Skeletal muscle tissue (tissue), 4 donors: ENCODE measurements around the gene TMPRSS7. TPM values are rescaled to one million over a fixed set of nuclear protein-coding genes. Genes with fewer than 3 reads are reported as not detected.
A peak's percentile ranks its signal among the peaks of the same experiment; 100 is the strongest.

Experiments used
- H3K27ac ChIP-seq: one replicate; pipeline ENCODE4 v1.7.0; 2013; ENCODE audit warnings: mild to moderate bottlenecking, low read depth, low read length, inconsistent platforms
- H3K27me3 ChIP-seq, 3 donors: one replicate each; pipeline ENCODE4 v1.7.0; 2013; ENCODE audit warnings: low read length in 3 of 3; ENCODE audit not compliant: control insufficient read depth in 3 of 3, insufficient read depth in 3 of 3
- H3K36me3 ChIP-seq, 3 donors: one replicate each; pipeline ENCODE4 v1.7.0; 2013; ENCODE audit warnings: low read length in 3 of 3; ENCODE audit not compliant: control insufficient read depth in 3 of 3, insufficient read depth in 3 of 3
- H3K4me1 ChIP-seq, 3 donors: one replicate each; pipeline ENCODE4 v1.7.0; 2013; ENCODE audit warnings: low read length in 3 of 3, mild to moderate bottlenecking in 3 of 3; ENCODE audit not compliant: control insufficient read depth in 3 of 3, insufficient read depth in 3 of 3
- H3K4me3 ChIP-seq, 3 donors: one replicate each; pipeline ENCODE4 v1.7.0; 2013; ENCODE audit warnings: low read length in 3 of 3
- H3K9ac ChIP-seq, 3 donors: one replicate each; pipeline ENCODE4 v1.7.0; 2013; ENCODE audit warnings: low read length in 3 of 3, mild to moderate bottlenecking in 3 of 3, moderate library complexity in 2 of 3, low read depth in 1 of 3
- H3K9me3 ChIP-seq, 3 donors: one replicate each; pipeline ENCODE4 v1.7.0; 2013; ENCODE audit warnings: low read length in 3 of 3; ENCODE audit not compliant: control insufficient read depth in 3 of 3
- total RNA-seq: library from RNA; depleted of rRNA; stranded (reverse); fragments of >200 nt; gene quantifications from one replicate; pipeline ENCODE4 v1.2.3, GENCODE V29; 2014
- donor health status: Osteomylitis.

Gene TMPRSS7
- total RNA-seq, 1 donor from 2014 or later: not detected

DNA sequence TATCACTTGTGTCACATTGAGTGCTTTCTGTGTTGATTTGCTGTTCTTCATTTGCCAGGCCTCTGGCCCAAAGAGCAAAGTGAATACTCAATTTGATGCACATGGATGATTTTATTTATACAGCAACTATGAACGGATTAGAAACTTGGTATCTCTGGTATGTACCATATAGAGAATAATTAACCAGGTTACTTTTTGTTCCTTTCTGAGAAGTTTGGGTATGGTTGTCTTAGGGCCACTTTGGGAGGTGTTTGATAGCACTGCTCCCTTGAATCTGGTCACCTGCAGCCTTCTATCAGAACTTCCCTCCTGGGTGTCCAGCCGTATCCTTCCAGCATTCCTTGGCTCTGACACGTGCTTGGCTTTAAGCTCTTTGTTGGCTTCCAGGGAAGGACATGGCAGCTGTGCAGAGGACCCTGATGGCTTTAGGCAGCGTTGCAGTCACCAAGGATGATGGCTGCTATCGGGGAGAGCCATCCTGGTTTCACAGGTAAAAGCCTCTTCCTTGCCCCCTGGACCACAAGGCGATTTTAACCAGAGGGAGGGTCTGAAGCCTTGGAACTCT is 23.1 kb upstream of the TMPRSS7 start:
- H3K36me3 ChIP-seq: no peaks in the 10 kb centered on the region
- H3K9ac ChIP-seq: no peak overlapping the region
- H3K4me3 ChIP-seq: no peak overlapping the region
- H3K9me3 ChIP-seq: no peaks in the 10 kb centered on the region
- no peak overlapping the region for H3K27ac ChIP-seq
- H3K27me3 ChIP-seq: no peaks in the 10 kb centered on the region
- peaks cover 8 to 15% (median 9%) of the 10 kb centered on the region in 3 donors for H3K4me1 ChIP-seq

DNA sequence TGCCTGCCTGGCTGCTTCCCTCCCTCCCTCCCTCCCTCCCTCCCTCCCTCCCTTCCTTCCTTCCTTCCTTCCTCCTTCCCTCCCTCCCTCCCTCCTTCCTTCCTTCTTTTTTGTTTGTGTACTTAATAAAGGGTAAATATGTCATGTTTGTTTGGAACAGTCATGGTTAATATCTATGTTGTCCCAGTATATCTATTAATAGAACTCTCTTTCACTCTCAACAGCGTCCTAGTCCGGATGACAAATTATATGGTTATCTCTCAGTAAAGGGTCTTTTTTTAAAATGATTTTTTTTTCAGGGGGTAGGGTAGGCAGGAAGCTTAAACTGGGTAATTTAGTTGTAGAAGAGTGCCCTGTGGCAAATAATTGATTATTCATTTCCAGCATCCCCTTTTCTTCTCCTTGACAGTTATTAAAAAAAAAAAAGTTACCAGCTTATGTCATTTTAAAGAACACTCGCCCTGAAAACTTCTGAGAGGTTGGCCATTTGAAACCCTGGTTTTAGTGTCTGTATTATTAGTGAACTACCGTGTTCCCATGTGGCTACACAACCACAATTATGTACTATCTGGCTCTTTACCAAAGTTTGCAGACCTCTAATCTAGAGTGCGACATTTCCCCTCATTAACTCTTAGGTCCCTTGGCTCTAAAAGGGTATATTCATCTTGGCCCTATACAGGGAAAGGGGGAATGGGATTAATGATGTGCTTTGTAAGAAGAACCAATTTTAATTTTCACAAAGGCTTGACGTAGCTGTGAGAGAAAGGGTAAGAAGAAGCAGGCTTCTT is 22.1 kb upstream of the TMPRSS7 start:
- no peaks in the 10 kb centered on the region for H3K36me3 ChIP-seq
- H3K27me3 ChIP-seq: no peaks in the 10 kb centered on the region
- no peaks in the 10 kb centered on the region for H3K9me3 ChIP-seq
- no peak overlapping the region for H3K9ac ChIP-seq
- H3K4me1 ChIP-seq: peaks cover 8 to 15% (median 9%) of the 10 kb centered on the region in 3 donors
- no peak overlapping the region for H3K27ac ChIP-seq
- no peak overlapping the region for H3K4me3 ChIP-seq

DNA sequence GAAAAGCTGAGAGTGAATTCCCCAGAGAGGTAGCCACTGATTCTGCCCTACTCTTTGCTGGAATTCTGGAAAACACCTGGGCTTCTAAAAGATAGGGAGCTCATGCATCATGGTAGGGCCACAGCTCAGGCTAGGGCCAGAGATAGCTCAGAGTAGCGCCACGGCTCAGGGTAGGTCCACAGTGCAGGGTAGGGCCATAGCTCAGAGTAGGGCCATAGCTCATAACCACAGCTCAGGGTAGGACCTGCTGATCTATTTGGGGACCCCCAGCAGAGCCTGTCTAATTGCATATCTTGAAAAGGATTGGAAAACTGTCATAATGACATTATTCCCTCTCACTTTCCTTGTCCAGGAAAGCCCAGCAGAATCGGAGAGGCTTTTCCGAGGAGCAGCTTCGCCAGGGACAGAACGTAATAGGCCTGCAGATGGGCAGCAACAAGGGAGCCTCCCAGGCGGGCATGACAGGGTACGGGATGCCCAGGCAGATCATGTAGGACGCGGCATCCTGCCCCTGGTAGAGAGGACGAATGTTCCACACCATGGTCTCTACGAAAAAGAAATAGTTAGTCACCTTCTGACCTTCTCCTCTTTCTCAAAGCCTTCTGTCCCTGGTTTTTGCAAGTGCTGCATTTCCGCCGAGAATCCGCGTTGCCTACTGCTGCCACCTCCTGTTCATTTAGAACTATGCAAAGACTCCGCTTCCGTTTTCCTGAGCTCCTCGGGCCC is 21.3 kb upstream of the TMPRSS7 start:
- H3K4me3 ChIP-seq: peak overlapping the region; percentile 57 to 65 (median 60)
- peak overlapping the region; percentile 10 to 59 (median 40) for H3K9ac ChIP-seq

DNA sequence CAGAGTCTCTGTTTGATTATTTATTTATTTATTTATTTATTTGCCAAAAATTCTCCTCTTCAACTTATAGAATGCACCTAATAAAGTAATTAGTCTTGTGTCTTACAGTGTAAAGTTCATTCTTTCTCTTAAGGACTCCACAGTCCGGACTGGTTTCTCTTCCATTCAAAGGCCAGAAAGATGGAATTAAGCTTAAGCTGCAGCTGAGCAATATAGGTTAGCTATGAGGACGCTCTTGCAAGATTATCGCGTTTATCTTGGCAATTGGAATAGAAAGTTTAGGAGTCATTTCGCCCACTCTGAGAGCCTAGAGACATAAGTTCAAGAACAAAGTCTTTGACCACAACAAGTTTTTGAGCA is 20.8 kb upstream of the TMPRSS7 start:
- no peaks in the 10 kb centered on the region for H3K27me3 ChIP-seq
- H3K9ac ChIP-seq: peak overlapping the region in 1 of 3 donors; percentile 10
- peaks cover 8 to 15% (median 9%) of the 10 kb centered on the region in 3 donors for H3K4me1 ChIP-seq
- no peaks in the 10 kb centered on the region for H3K36me3 ChIP-seq
- peak overlapping the region in 1 of 3 donors; percentile 65 for H3K4me3 ChIP-seq
- no peaks in the 10 kb centered on the region for H3K9me3 ChIP-seq
- no peak overlapping the region for H3K27ac ChIP-seq

More for the DNA sequence above, 21.3 kb upstream of the TMPRSS7 start:
- no peaks in the 10 kb centered on the region for H3K9me3 ChIP-seq
- no peaks in the 10 kb centered on the region for H3K27me3 ChIP-seq
- H3K4me1 ChIP-seq: peaks cover 8 to 15% (median 9%) of the 10 kb centered on the region in 3 donors
- H3K27ac ChIP-seq: no peak overlapping the region
- no peaks in the 10 kb centered on the region for H3K36me3 ChIP-seq

DNA sequence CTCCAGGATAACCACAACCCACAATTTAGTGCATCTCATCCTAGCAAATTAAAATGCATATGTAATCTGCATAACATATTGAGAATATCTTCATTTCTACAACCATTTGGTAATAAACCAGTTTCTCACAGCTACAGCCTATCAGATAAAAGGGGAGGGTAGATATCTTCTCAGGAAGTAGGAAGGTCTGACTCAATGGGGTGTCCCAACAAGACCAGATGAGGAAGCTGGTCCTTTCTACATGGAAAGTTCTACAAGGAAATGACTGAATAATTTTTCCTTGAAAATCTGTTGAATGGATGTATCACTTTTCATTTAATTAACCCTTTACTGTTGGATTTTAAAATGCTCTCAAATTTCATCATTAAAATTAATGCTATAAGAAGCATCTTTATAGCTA is 17.4 kb upstream of the TMPRSS7 start:
- Histone ChIP-seq H3K4me3 (no peak overlapping the region), H3K27me3 (no peaks in the 10 kb centered on the region), H3K27ac (no peak overlapping the region), H3K36me3 (no peaks in the 10 kb centered on the region), H3K9ac (no peak overlapping the region), H3K9me3 (no peaks in the 10 kb centered on the region), H3K4me1 (peaks cover 5 to 10% (median 5%) of the 10 kb centered on the region in 3 donors)

DNA sequence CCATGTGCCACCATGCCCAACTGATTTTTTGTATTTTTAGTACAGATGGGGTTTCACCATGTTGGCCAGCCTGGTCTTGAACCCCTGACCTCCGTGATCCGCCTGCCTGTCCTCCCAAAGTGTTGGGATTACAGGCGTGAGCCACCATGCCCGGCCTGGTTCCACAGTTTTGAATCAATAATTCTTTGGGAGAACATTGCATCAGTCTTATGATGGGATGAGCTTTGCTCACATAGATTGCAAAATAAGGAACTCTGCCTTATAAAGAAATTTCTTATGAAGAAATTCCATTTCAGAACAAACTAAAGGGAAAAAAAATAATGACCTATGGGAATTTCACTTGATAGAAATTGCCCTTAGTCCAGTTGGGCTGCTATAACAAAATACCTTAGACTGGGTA is 15.8 kb upstream of the TMPRSS7 start:
- no peaks in the 10 kb centered on the region for H3K27me3 ChIP-seq
- no peak overlapping the region for H3K4me3 ChIP-seq
- H3K4me1 ChIP-seq: no peaks in the 10 kb centered on the region
- no peaks in the 10 kb centered on the region for H3K36me3 ChIP-seq
- H3K9me3 ChIP-seq: no peaks in the 10 kb centered on the region
- H3K27ac ChIP-seq: no peak overlapping the region
- H3K9ac ChIP-seq: no peak overlapping the region

DNA sequence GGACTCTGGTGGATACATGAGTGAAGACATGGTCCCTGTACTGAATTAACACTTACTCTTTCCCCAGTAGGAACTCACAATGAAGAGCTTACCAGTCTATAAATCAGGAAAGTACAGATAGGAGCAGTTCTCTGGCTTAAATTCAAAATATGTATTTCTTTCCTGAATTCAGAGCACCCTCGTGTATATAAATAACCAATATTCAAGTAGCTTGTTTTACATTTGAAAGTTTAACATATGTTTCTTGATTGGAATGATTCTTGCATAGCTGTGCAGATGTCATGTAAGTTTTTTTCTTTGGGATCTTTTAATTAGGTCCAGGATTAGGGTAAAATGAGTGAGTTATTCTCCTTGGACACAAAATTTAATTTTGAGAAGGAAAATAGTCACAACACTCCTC is 14.8 kb upstream of the TMPRSS7 start:
- no peaks in the 10 kb centered on the region for H3K36me3 ChIP-seq
- H3K9me3 ChIP-seq: no peaks in the 10 kb centered on the region
- H3K4me1 ChIP-seq: no peaks in the 10 kb centered on the region
- H3K9ac ChIP-seq: no peak overlapping the region
- no peaks in the 10 kb centered on the region for H3K27me3 ChIP-seq
- H3K27ac ChIP-seq: no peak overlapping the region
- H3K4me3 ChIP-seq: no peak overlapping the region

DNA sequence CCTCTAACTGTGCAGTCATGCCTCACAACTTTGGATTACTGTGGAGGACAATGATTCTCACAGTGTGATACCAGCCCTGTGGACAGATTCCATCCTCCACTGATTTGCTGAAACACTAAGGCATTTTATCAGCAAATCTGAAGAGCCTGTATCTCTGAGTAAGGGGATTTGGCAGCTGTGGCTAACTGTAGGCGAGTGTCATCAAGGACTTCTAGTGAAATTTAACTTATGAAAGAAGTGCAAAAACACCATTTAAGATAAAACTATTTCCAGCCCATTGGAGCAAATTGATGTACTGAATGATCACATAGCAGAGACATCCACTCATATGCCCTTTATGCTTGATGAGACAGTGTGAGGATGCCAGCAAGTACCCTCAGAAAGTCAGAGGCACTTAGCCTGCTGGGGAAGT is 13.9 kb upstream of the TMPRSS7 start:
- H3K4me3 ChIP-seq: no peak overlapping the region
- H3K27me3 ChIP-seq: no peaks in the 10 kb centered on the region
- no peaks in the 10 kb centered on the region for H3K4me1 ChIP-seq
- H3K9ac ChIP-seq: no peak overlapping the region
- H3K27ac ChIP-seq: no peak overlapping the region
- H3K36me3 ChIP-seq: no peaks in the 10 kb centered on the region
- H3K9me3 ChIP-seq: no peaks in the 10 kb centered on the region

DNA sequence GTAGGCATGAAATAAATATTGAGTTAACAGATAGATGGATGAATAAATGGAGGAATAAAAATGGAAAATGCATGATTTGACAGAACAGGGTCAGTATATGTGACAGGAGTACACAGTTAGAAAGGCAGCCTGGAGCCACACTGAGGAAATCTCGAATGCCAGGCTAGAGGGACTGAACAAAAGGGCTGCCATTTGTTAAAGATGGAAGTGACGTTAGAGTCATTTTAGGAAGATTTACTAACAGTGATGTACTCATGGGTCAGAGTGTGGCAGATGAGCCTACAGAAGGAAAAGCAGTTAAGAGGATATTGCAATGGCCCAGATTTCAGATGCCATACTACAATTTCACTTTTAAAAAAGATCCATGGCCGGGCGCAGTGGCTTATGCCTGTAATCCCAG is 7.4 kb upstream of the TMPRSS7 start:
- H3K4me1 ChIP-seq: no peaks in the 10 kb centered on the region
- H3K9me3 ChIP-seq: no peaks in the 10 kb centered on the region
- H3K27ac ChIP-seq: no peak overlapping the region
- no peak overlapping the region for H3K4me3 ChIP-seq
- H3K36me3 ChIP-seq: no peaks in the 10 kb centered on the region
- H3K9ac ChIP-seq: no peak overlapping the region
- H3K27me3 ChIP-seq: no peaks in the 10 kb centered on the region

DNA sequence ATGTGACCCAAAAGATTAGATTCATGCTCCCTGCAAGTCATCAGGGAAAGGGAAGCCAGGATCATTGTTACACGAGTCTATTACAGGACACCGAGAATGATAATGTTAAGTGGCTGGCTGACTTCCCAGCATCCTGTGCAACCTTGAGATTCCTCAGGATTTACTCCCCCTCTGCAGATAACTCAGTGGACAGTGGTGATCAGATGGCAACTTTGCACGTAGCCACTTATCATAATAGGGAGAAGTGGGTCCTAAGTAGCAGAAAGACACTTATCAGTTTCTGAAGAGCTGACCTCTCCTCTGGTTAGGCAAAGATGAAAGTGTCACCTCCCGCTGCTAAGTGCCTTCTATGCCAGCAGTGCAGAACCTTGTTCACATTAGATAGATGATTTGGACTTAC is 6.7 kb upstream of the TMPRSS7 start:
- H3K27me3 ChIP-seq: no peaks in the 10 kb centered on the region

More for the DNA sequence above, 6.7 kb upstream of the TMPRSS7 start:
- Histone ChIP-seq H3K4me1 (no peaks in the 10 kb centered on the region), H3K9ac (no peak overlapping the region), H3K4me3 (no peak overlapping the region), H3K9me3 (no peaks in the 10 kb centered on the region), H3K36me3 (no peaks in the 10 kb centered on the region), H3K27ac (no peak overlapping the region)
